ELF-1 (cell line): ENCODE data around the gene CLDN4.
A peak's percentile ranks its signal among the peaks of the same experiment; 100 is the strongest.
"Not testable (repeated sequence)": the region's sequence is repeated elsewhere in the genome, so short reads cannot be mapped to it uniquely, and the experiment has no call there.

Experiments
- DNase-seq: peaks from one replicate; pipeline ENCODE4 v3.0.0-alpha.2; 2016; ENCODE audit warnings: low read depth, low spot score

CLDN4 gene, protein sequence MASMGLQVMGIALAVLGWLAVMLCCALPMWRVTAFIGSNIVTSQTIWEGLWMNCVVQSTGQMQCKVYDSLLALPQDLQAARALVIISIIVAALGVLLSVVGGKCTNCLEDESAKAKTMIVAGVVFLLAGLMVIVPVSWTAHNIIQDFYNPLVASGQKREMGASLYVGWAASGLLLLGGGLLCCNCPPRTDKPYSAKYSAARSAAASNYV

DNA sequence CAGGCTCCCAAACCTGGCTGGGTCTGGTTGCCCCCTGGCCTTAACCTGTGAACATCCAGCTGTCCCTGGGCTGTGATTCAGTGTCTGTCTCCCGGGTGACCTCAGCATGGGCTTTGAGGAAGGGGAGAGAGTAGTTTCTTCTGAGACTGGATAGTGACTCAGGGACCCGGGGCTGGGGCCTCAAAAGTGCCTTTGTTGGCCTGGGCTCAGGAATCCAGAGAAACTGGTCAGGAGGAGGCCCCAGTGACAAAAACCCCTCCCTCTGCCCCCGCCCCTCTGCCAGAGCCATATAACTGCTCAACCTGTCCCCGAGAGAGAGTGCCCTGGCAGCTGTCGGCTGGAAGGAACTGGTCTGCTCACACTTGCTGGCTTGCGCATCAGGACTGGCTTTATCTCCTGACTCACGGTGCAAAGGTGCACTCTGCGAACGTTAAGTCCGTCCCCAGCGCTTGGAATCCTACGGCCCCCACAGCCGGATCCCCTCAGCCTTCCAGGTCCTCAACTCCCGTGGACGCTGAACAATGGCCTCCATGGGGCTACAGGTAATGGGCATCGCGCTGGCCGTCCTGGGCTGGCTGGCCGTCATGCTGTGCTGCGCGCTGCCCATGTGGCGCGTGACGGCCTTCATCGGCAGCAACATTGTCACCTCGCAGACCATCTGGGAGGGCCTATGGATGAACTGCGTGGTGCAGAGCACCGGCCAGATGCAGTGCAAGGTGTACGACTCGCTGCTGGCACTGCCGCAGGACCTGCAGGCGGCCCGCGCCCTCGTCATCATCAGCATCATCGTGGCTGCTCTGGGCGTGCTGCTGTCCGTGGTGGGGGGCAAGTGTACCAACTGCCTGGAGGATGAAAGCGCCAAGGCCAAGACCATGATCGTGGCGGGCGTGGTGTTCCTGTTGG, at the start of gene CLDN4:
CLDN4 (plus strand) TSS at position 316 of the 903 bp plus-strand sequence; CDS start at position 522, 206 bp downstream.
- peak; percentile 95 for DNase-seq

DNA sequence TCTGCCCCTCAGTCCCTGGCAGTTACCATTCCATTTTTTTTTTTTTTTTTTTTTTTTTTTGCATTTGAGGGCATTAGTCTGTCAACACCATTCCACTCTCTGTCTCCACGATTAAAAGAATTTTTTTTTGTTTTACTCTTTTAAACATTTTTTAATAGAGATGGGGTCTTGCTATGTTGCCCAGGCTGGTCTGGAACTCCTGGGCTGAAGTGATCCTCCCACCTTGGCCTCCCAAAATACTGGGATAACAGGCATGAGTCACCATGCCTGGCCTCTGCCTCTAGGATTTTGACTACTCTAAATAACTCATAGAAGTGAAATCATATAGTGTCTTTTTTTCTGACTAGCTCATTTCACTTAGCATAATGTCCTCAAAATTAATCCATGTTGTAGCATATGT, 44.2 kb upstream of the CLDN4 start:
- DNase-seq = no peak

DNA sequence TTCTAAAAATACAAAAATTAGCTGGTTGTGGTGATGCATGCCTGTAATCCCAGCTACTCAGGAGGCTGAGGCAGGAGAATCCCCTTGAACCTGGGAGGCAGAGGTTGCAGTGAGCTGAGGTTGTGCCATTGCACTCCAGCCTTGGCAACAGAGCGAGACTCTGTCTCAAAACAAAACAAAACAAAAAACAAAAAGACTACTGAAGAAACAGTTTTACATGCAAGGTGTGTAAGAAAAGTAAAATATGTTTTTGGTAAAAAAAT, 43.1 kb upstream of the CLDN4 start:
- DNase-seq = not testable (repeated sequence)

DNA sequence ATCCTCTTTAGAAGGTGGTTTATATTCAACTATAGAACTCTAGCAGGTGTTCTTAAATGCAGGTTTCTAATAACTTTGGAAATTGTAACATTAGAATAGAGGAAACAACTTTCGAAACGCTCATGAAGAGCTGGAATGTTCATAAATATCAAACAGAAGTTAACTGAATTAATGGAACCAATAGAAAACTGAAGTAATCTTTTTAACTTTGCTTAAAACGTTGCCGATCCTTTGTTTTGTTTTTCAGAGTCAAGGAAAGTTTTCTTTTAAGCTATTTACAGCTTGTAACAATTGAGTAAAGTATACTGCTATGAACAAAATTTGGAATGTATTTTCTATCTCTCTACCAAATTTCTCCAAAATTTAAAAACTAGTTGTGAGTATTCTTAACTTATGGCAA, 41.7 kb upstream of the CLDN4 start:
- no peak for DNase-seq

DNA sequence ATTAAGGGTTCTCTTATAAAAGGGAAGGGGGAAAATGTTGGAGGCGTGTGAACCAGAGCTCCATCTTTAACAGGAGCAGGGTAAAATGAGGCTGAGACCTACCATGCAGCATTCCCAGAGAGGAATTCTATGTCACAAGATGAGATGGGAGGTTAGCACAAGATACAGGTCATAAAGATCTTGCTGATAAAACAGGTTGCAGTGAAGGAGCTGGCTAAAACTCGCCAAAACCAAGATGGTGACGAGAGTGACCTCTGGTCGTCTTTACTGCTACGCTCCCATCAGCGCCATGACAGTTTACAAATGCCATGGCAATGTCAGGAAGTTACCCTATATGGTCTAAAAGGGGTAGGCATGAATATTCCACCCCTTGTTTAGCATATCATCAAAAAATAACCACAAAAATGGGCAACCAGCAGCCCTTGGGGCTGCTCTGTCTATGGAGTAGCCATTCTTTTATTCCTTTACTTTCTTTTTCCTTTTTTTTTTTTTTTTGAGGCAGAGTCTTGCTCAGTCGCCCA, 39.6 kb upstream of the CLDN4 start:
- DNase-seq = not testable (repeated sequence)

DNA sequence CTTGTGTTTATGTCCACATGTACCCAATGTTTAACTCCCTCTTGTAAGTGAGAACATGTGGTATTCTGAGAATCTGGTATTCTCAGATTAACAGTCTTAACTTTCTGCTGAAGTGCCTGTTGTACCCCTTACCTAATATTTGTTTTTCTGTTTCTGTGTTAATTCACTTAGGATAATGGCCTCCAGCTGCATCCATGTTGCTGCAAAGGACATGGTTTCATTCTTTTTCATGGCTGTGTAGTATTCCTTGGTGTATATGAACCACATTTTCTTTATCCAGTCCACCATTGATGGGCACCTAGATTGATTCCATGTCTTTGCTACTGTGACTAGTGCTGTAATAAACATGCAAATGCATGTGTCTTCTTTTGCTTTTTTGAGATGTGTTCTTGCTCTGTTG, 35.6 kb upstream of the CLDN4 start:
- not testable (repeated sequence) for DNase-seq

DNA sequence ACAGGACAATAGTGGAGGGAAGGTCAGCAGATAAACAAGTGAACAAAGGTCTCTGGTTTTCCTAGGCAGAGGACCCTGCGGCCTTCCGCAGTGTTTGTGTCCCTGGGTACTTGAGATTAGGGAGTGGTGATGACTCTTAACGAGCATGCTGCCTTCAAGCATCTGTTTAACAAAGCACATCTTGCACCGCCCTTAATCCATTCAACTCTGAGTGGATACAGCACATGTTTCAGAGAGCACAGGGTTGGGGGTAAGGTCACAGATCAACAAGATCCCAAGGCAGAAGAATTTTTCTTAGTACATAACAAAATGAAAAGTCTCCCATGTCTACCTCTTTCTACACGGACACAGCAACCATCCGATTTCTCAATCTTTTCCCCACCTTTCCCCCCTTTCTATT, 34.1 kb upstream of the CLDN4 start:
- DNase-seq = not testable (repeated sequence)

DNA sequence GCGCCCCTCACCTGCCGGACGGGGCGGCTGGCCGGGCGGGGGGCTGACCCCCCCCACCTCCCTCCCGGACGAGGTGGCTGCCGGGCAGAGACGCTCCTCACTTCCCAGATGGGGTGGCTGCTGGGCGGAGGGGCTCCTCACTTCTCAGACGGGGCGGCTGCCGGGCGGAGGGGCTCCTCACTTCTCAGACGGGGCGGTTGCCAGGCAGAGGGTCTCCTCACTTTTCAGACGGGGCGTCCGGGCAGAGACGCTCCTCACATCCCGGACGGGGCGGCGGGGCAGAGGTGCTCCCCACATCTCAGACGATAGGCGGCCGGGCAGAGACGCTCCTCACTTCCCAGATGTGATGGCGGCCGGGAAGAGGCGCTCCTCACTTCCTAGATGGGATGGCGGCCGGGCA, 33.6 kb upstream of the CLDN4 start:
- DNase-seq = not testable (repeated sequence)

DNA sequence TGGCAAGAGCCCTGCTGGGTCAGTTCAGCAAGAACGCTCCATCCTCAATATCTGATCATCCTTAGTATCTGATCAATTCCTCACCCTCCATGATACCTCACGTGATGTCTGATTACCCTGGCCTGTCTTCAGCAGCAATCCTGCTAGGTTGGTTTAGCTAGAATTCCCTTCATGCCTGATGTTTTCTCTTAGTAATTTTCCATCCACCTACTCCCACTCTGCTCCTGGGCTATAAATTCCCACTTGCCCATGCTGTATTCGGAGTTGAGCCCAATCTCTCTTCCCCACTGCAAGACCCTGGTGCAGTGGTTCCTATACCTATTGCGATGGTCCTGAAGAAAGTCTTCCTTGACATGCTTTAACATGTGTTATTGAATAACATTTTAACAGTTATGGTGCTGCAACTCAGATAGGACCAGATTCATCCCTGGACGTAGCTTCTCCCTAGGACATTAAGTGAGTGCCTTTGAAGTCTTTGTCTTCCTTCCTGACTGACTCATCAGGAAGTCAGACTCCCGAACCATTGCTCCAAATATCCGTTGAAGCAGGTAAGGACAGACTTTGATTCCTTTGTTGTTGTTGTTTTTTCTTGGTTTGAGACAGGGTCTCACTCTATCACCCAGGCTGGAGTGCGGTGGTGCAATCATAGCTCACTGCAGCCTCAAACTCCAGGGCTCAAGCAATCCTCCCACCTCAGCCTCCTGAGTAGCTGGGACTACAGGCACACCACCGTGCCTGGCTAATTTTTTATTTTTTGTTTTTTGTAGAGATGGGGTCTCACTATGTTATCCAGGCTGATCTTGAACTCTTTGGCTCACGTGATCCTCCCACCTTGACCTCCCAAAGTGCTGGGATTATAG, 31.3 kb upstream of the CLDN4 start:
- DNase-seq = peak; percentile 22

DNA sequence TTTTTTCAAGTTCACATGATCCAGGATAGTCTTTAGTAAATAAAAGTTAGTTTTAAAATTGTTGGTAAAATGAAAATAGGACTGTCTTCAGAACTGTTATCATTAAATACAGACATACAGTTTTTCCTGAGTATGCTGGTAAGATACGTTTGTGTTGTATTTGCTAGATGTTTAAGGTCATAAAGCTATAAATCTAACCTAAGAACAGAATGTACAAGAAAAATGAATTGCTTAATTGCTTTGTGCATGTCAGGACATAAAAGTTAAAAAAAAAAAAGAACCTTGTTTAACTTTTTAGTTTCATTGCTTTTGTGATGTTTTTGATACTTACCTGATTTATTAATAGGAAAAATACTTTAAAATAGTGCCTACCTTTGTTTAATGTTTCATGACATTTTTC, 29.2 kb upstream of the CLDN4 start:
- DNase-seq = no peak

DNA sequence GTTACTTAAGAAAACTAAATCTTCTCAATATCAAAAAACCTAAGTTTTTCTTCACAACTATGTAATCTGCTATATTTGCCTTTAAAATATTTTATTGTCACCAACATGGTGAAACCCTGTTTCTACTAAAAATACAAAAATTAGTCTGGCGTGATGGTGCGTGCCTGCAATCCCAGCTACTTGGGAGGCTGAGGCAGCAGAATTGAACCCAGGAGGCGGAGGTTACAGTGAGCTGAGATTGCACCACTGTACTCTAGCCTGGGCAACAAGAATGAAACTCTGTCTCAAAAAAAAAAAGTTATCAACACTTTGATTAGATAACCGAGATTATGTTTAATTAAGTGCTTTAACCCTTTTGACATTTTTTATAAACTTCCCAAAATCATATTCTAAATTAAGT, 28.3 kb upstream of the CLDN4 start:
- no peak for DNase-seq

DNA sequence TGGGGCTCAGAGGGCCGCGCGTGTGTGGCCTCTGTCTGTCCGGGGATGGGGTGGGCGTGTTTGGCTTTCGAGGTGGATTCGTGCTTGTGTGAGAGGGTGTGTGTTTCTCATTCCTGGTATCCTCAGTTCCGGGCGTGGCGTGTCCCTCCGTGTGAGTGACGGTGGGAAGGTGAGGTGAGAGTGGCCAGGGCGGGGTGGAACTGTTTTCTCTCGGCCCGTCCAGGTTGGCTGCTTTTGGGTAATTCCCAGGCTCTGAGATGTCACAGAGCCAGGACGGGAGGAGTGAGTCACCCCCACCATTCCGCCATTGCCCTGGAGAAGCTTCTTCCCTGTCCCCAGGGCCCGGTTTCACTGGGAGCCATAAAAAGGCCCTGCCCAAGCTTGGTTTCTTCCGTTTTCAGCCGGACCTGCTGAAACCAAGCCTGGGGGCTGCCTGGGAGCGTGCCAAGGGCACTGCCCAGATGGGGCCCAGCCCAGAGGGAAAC, 21.3 kb upstream of the CLDN4 start:
- DNase-seq = peak; percentile 65

DNA sequence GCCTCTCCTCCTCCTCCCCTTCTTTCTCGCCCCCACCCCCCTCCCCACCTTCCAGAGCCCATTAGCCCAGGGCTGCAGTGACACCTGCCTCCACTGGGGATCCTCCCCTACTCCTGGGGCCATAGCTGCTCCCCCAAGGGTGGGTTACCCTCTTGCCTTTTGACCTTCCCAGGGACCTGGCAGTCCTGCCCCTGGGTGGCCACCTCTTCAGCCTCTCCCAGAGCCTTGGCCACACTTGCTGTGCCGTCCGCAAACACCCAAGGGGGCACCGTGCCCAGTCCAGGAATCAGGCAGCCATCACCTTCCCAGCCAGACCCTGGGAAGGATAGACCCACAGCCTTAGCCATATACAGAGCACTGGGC, 19.8 kb upstream of the CLDN4 start:
- no peak for DNase-seq

DNA sequence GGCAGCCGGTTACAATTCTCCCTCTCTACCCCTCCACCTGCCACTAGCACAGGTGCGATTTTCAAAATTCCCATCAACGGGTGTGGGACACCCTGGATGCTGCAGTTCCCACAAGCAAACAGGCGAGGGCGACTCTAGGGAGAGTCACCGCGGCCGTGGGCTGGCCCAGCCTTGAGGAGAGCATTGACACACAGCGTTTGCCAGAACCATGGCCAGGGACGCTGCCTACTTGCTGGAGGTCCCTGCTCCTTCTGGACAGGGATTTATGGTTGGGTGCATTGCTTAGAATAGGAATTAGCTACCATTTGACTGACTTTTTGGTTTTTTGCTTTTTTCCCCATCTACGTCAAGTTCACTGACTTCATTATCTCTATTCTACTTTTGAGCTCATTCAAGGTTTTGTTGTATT, 19.0 kb upstream of the CLDN4 start:
- peak; percentile 90 for DNase-seq

DNA sequence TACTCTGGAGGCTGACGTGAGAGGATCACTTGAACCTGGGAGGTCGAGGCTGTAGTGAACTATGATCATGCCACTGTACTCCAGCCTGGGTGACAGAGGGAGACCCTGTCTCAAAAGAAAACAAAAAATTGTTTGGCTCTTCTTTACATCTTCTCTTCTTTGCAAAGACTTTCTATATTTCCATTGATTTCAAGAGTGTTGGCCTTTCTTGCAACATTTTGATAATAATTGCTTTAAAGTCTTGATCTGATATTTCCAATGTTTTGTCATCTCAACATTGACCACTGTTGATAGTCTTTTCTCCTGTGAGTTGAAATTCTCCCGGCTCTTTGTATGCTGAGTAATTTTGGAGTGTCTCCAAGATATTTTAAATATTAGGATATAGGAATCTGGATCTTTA, 17.8 kb upstream of the CLDN4 start:
- DNase-seq = no peak

DNA sequence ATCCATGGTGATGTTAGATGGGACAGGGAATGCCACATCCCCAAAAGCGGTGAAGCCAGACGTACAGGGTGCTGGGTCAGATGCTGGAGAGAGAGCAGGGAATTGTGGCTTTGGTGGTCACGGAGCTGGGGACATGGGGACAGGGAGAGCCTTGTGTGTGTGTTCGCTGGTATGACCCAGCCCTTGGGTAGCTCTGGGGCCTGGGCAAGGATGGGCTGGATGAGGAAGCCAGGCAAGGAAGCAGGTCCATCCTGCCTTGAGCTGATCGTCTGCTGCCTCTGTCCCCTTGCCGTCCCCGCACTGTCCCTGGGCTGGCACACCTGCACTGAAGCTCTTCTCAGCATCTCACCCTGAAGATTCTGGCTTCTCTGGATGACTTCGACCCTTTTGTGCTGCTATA, 15.4 kb upstream of the CLDN4 start:
- DNase-seq = no peak

DNA sequence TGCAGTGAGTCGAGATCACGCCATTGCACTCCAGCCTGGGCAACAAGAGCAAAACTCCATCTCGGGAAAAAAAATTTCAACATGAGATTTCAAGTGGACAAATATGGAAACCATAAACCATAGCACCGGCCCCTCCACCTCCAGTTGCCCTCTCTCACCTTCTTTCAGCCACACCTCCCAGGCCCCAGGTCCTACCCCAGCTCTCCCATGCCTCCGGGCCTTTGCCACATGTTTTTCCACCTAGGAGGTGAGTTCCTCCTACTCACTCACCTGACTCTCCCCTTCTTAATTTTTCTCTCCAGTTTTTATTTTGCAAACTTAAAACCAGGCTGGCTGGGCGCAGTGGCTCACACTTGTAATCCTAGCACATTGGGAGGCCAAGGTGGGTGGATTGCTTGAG, 13.7 kb upstream of the CLDN4 start:
- DNase-seq = no peak

DNA sequence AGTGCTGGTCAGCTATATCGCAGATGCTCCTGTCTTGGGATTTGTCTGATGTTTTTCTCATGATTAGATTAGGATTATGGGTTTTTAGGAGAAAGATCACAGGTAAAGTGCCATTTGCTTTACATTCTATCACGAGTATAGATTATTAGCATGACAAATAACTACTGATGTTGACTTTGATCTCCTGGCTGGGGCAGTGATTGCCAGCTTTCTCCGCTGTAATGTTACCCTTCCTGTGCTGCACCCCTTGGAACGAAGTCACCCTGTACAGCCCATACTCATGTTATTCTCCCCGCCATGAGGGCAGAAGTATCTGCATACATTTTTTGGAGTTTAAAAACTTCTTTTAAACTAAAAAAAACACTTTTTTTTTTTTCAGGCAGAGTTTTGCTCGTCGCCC, 10.8 kb upstream of the CLDN4 start:
- DNase-seq = no peak

DNA sequence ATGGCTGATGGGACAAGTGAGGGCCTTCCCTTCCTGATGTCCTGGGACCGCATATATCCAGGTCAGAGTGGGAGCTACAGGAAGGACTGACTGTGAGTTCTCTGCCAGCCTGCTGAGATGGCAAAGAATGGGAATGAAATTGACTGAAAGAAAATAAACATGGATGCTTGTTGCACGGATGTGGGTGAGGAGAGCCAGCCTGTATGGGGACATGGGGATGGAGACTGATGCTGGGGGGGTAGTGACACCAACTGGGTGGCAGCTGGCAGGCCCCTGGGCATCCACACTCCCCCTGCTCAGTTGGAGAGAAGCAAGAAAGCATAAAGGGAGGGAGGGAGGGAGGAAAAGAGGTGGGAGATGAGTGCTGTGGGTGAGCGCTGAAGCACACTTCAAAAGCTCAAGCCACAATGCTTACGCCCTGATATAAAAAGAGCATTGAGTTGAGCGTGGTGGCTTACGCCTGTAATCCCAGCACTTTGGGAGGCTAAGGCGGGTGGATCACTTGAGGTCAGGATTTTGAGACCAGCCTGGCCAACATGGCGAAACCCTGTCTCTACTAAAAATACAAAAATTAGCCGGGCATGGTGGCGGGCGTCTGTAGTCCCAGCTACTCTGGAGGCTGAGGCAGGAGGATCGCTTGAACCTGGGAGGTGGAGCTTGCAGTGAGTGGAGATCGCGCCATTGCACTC, 9.1 kb upstream of the CLDN4 start:
- not testable (repeated sequence) for DNase-seq

DNA sequence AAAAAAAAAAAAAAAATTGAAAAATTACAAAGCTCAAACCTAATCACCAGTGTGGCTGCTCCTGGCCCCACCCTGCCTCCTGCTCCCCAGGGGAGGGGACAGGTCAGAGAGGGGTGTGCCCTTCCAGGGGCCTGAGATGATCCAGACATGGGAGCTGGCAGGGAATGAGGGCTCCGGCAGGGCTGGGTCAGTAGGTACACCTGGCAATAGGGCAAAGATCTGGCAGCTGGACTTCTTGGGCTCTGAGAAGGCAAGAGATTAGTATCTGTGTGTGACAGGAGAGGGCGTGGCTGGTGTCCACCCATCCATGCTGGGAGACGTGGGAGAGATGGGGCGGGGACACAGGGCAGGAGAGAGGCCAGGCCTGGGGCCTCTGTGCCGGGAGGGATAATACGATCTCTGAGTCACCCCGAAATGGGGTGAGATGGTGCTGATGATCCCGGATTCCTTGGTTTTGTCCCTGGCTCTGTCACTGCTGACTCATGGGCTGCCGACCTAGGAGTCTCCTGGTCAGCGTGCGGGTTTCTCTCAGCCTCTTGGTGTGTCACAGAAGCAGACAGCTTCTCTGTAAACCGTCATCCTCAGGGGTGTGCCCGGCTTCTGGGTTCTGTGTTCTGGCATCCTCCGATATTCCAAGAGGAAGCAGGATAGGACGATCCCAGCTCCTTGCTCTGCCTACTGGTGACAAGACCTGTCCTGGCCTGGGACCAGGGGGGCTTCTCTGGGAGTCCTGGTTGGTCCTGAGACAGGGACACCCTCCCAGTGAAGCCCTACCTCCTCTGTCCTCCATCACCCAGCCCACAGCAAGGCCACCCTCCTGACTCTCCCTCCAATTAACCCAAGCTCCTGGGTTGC, 8.2 kb upstream of the CLDN4 start:
- peak; percentile 64 for DNase-seq

DNA sequence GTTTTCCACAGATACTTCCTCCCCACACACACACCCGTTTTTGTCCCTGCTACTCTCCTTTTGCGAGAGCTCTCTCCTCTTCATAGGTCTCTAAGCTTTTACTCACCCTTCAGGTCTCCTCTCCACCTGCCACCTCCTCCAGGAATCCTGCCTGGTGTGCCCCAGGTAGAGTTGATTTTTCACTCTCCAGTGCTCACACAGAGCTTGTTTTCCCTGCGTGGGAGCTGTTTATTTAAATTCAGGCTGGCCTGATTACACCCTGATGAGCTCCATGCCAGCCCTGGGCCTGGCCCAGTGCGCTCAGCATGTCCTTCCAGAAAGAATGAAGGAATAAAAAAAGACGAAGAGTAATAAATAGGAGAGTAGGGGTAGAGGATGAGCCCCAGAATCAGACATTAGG, 7.5 kb upstream of the CLDN4 start:
- no peak for DNase-seq
